ENCODE data around the gene CSH2.
"Not testable (repeated sequence)": the region's sequence is repeated elsewhere in the genome, so short reads cannot be mapped to it uniquely, and the experiment has no call there.

Gene CSH2

GRCh38 chr17:63850401-63850800 lies 23.1 kb downstream of the CSH2 start:
- no peak for DNase-seq

- DNase-seq = no peak
Observed at GRCh38 chr17:63848834-63849689, 24.4 kb downstream of the CSH2 start.

GRCh38 chr17:63847525-63848249 lies 25.8 kb downstream of the CSH2 start:
- DNase-seq = no peak

GRCh38 chr17:63845509-63845908 lies 28.0 kb downstream of the CSH2 start:
- no peak for DNase-seq

GRCh38 chr17:63843910-63844677 lies 29.4 kb downstream of the CSH2 start:
- DNase-seq = no peak

- not testable (repeated sequence) for DNase-seq
Observed at GRCh38 chr17:63843387-63843888, 30.0 kb downstream of the CSH2 start.

GRCh38 chr17:63842540-63843386 lies 30.7 kb downstream of the CSH2 start, which contains the start of gene SMARCD2:
TSS of gene SMARCD2 (minus strand) at chr17:63842685. CDS start at chr17:63842674, 11 bp downstream.
- peak; percentile 94 for DNase-seq

GRCh38 chr17:63842173-63842539 lies 31.3 kb downstream of the CSH2 start:
- DNase-seq = no peak

GRCh38 chr17:63841350-63842172 lies 31.9 kb downstream of the CSH2 start:
- no peak for DNase-seq

GRCh38 chr17:63840591-63841349 lies 32.7 kb downstream of the CSH2 start:
- DNase-seq = no peak

GRCh38 chr17:63838631-63839171 lies 34.8 kb downstream of the CSH2 start:
- no peak for DNase-seq

- DNase-seq = no peak
Observed at GRCh38 chr17:63837962-63838600, 35.4 kb downstream of the CSH2 start.

GRCh38 chr17:63837480-63837879 lies 36.0 kb downstream of the CSH2 start:
- DNase-seq = no peak

GRCh38 chr17:63836811-63837210 lies 36.7 kb downstream of the CSH2 start:
- DNase-seq = no peak

GRCh38 chr17:63835167-63835720 lies 38.2 kb downstream of the CSH2 start:
- DNase-seq = no peak

GRCh38 chr17:63834431-63835166 lies 38.9 kb downstream of the CSH2 start:
- peak; percentile 64 for DNase-seq

- no peak for DNase-seq
Observed at GRCh38 chr17:63833741-63834373, 39.6 kb downstream of the CSH2 start.
